ENCODE results near the gene CAST. TPM values are rescaled to one million over a fixed set of nuclear protein-coding genes. Genes with fewer than 3 reads are reported as not detected.
A peak's percentile ranks its signal among the peaks of the same experiment; 100 is the strongest.

CAST gene
- total RNA-seq, 3 donors from 2014 or later: 221 to 400 (median 287) TPM

DNA sequence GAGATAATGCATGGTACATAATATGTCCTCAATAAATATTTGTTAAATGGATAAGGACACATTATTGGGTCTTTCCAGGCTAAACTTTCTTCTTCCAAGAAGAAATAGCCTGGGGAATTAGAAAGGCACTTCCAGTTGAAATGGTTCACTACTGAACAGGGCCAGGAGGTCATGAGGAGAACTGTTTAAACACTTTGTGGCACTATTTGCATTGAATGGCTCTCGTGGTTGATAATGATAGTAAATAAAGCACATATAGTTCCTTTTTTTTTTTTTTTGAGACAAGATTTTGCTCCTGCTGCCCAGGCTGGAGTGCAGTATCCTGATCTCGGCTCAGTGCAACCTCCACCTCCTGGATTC, 19.9 kb upstream of the CAST start:
- TF ChIP-seq POLR2AphosphoS5 (IDR thresholded peaks at IDR 0.05) (no peak), POLR2A (IDR thresholded peaks at IDR 0.05) (no peak)
- TF ChIP-seq, protein P1, sequence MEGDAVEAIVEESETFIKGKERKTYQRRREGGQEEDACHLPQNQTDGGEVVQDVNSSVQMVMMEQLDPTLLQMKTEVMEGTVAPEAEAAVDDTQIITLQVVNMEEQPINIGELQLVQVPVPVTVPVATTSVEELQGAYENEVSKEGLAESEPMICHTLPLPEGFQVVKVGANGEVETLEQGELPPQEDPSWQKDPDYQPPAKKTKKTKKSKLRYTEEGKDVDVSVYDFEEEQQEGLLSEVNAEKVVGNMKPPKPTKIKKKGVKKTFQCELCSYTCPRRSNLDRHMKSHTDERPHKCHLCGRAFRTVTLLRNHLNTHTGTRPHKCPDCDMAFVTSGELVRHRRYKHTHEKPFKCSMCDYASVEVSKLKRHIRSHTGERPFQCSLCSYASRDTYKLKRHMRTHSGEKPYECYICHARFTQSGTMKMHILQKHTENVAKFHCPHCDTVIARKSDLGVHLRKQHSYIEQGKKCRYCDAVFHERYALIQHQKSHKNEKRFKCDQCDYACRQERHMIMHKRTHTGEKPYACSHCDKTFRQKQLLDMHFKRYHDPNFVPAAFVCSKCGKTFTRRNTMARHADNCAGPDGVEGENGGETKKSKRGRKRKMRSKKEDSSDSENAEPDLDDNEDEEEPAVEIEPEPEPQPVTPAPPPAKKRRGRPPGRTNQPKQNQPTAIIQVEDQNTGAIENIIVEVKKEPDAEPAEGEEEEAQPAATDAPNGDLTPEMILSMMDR (IDR thresholded peaks at IDR 0.05): no peak
- no peaks in the 10 kb centered on the region for H3K9me3 ChIP-seq
- no peak for DNase-seq (ENCODE audit: low spot score in 2 of 2)
- intact Hi-C loops (cut with DNase I; ENCODE audit: low total_unique reads): no loop called here
- no peak overlapping the region for H3K4me3 ChIP-seq
- no peak overlapping the region for H3K27ac ChIP-seq
- H3K36me3 ChIP-seq: no peaks in the 10 kb centered on the region
- no peaks in the 10 kb centered on the region for H3K4me1 ChIP-seq
- no peaks in the 10 kb centered on the region for H3K27me3 ChIP-seq

DNA sequence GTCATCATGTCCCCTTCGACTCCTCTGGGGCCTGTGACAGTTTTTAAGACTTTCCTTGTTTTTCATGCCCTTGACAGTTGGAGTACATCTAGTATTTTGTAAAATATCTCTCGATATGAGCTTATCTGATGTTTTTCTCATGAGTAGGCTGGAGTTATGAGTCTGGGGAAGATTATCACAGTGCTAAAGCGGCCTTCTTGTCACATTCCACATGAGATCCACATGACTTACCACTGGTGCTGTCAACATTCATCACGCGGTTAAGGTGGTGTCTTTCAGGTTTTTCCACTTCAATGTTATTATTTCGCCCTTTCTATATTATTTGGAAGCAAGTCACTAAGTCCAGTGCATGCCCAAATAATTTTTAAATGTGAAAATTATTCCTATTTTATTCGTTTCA, 17.1 kb upstream of the CAST start:
- Histone ChIP-seq H3K36me3 (no peaks in the 10 kb centered on the region), H3K9me3 (no peaks in the 10 kb centered on the region), H3K27ac (no peak overlapping the region), H3K27me3 (no peaks in the 10 kb centered on the region), H3K4me3 (no peak overlapping the region), H3K4me1 (no peaks in the 10 kb centered on the region)
- TF ChIP-seq, protein P1 (IDR thresholded peaks at IDR 0.05): no peak
- TF ChIP-seq POLR2AphosphoS5 (IDR thresholded peaks at IDR 0.05) (no peak), POLR2A (IDR thresholded peaks at IDR 0.05) (no peak)
- intact Hi-C loops (cut with DNase I; ENCODE audit: low total_unique reads): no loop called here
- no peak for DNase-seq (ENCODE audit: low spot score in 2 of 2)

DNA sequence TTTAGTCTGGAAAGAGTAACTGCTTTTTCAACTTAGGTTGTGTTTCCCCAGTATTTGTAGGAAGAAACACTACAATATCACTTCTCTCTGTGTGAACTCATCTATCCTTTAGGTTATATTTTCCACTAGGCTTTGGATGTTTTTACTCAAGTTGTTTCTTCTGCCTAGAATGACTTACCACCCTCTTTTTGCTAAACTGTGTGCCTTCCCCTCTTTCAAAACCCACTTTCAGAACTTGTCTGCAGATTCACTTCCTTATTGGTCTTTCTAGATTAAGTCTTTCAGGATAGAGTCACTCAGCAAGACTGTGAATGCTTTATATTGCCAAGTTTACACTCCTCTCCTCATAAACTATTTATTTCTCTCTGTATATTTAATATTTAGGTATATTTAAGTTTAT, 14.2 kb upstream of the CAST start:
- no peaks in the 10 kb centered on the region for H3K4me1 ChIP-seq
- no peak overlapping the region for H3K4me3 ChIP-seq
- intact Hi-C loops (cut with DNase I; ENCODE audit: low total_unique reads): no loop called here
- no peaks in the 10 kb centered on the region for H3K36me3 ChIP-seq
- H3K27me3 ChIP-seq: no peaks in the 10 kb centered on the region
- H3K27ac ChIP-seq: no peak overlapping the region
- TF ChIP-seq POLR2AphosphoS5 (IDR thresholded peaks at IDR 0.05): no peak
- TF ChIP-seq POLR2A (IDR thresholded peaks at IDR 0.05): no peak
- TF ChIP-seq, protein P1 (IDR thresholded peaks at IDR 0.05): no peak
- H3K9me3 ChIP-seq: no peaks in the 10 kb centered on the region
- no peak for DNase-seq (ENCODE audit: low spot score in 2 of 2)

DNA sequence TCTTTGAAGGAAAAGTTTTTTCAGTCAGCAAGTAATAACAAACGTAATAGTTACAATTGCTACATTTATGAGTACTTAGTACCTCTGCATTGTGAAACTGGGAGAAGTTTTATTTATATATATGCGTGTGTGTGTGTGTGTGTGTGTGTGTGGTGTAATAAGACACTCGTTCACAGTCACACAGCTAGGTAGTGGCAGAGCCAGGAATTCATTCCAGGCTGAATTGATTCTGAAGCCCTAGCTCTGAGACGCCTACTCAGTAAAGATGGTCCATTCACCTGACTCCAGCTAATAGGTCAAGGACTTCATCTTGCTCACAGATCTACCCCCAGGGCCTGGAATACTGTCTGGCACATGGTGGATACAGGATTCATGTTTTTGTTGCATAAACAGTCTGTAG, 13.6 kb upstream of the CAST start:
- intact Hi-C loops (cut with DNase I; ENCODE audit: low total_unique reads): no loop called here
- Histone ChIP-seq H3K27ac (peak overlapping the region in 1 of 2 donors; percentile 10), H3K4me1 (no peaks in the 10 kb centered on the region), H3K36me3 (no peaks in the 10 kb centered on the region), H3K4me3 (no peak overlapping the region), H3K9me3 (no peaks in the 10 kb centered on the region), H3K27me3 (no peaks in the 10 kb centered on the region)
- no peak for TF ChIP-seq POLR2A (IDR thresholded peaks at IDR 0.05)
- TF ChIP-seq, protein P1 (IDR thresholded peaks at IDR 0.05): no peak
- TF ChIP-seq POLR2AphosphoS5 (IDR thresholded peaks at IDR 0.05): no peak
- DNase-seq (ENCODE audit: low spot score in 2 of 2): no peak

DNA sequence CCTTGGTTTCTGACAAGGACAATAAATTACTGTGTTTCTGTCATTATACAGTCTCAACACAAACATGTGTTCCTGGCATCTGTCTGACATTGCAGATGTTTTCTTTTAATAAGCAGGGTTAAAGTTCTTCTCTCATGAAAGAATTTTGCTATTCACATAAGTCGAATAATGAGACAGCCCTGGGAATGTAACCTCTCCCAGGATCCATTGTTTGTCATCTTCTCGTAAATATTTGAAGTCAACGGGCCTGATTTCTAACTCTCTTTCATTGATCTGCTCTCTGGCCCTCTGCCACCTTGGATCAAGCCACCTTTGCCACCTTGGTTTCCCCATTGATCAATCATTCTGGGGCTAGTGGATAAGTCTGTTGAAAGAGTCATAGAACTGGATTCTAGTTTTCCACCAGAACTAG, 12.9 kb upstream of the CAST start:
- intact Hi-C loops (cut with DNase I; ENCODE audit: low total_unique reads): no loop called here
- no peak for TF ChIP-seq POLR2A (IDR thresholded peaks at IDR 0.05)
- TF ChIP-seq POLR2AphosphoS5 (IDR thresholded peaks at IDR 0.05): no peak
- TF ChIP-seq, protein P1 (IDR thresholded peaks at IDR 0.05): no peak
- DNase-seq (ENCODE audit: low spot score in 2 of 2): no peak

More for the DNA sequence above, 12.9 kb upstream of the CAST start:
- Histone ChIP-seq H3K36me3 (no peaks in the 10 kb centered on the region), H3K9me3 (no peaks in the 10 kb centered on the region), H3K4me3 (no peak overlapping the region), H3K4me1 (peaks cover 0 to 2% of the 10 kb centered on the region in 2 donors), H3K27ac (peak overlapping the region in 1 of 2 donors; percentile 10), H3K27me3 (no peaks in the 10 kb centered on the region)
